ENCODE results near the gene CFAP92. TPM values are rescaled to one million over a fixed set of nuclear protein-coding genes. Genes with fewer than 3 reads are reported as not detected.

The CFAP92 gene
- total RNA-seq, 1 donor from 2014 or later = 8.7 TPM

GRCh38 chr3:129038121-129038855 is 44.4 kb upstream of the CFAP92 start:
- no peak for DNase-seq (ENCODE audit: low read depth, low spot score)

GRCh38 chr3:129037093-129037419 is 43.2 kb upstream of the CFAP92 start:
- Mint-ChIP-seq H3K27ac (ENCODE audit: unreplicated experiment) (no peak overlapping the region), H3K9me3 (no peaks in the 10 kb centered on the region)

More at GRCh38 chr3:129038121-129038855, 44.4 kb upstream of the CFAP92 start:
- H3K36me3 Mint-ChIP-seq (ENCODE audit: low read depth) = peaks cover 17% of the 10 kb centered on the region
- no peak for TF ChIP-seq CTCF (conservative IDR thresholded peaks at IDR 0.05)
- H3K27me3 Mint-ChIP-seq (ENCODE audit: low read depth) = no peaks in the 10 kb centered on the region
- H3K27ac Mint-ChIP-seq (ENCODE audit: unreplicated experiment) = no peak overlapping the region
- no peaks in the 10 kb centered on the region for H3K9me3 Mint-ChIP-seq
- H3K4me1 Mint-ChIP-seq = no peaks in the 10 kb centered on the region
- no peak overlapping the region for H3K4me3 Mint-ChIP-seq

GRCh38 chr3:129036222-129037092 is 42.6 kb upstream of the CFAP92 start:
- no peaks in the 10 kb centered on the region for H3K9me3 Mint-ChIP-seq
- no peak overlapping the region for H3K4me3 Mint-ChIP-seq
- no peaks in the 10 kb centered on the region for H3K4me1 Mint-ChIP-seq
- H3K36me3 Mint-ChIP-seq (ENCODE audit: low read depth) = peaks cover 6% of the 10 kb centered on the region
- no peak for DNase-seq (ENCODE audit: low read depth, low spot score)
- H3K27me3 Mint-ChIP-seq (ENCODE audit: low read depth) = no peaks in the 10 kb centered on the region
- H3K27ac Mint-ChIP-seq (ENCODE audit: unreplicated experiment) = no peak overlapping the region
- no peak for TF ChIP-seq CTCF (conservative IDR thresholded peaks at IDR 0.05)

More at GRCh38 chr3:129037093-129037419, 43.2 kb upstream of the CFAP92 start:
- Mint-ChIP-seq H3K4me3 (no peak overlapping the region), H3K36me3 (ENCODE audit: low read depth) (peaks cover 7% of the 10 kb centered on the region), H3K27me3 (ENCODE audit: low read depth) (no peaks in the 10 kb centered on the region), H3K4me1 (no peaks in the 10 kb centered on the region)
- TF ChIP-seq CTCF (conservative IDR thresholded peaks at IDR 0.05) = no peak
- no peak for DNase-seq (ENCODE audit: low read depth, low spot score)

- H3K4me1 Mint-ChIP-seq = no peaks in the 10 kb centered on the region
- no peak overlapping the region for H3K27ac Mint-ChIP-seq (ENCODE audit: unreplicated experiment)
- no peaks in the 10 kb centered on the region for H3K27me3 Mint-ChIP-seq (ENCODE audit: low read depth)
- no peak overlapping the region for H3K4me3 Mint-ChIP-seq
- H3K36me3 Mint-ChIP-seq (ENCODE audit: low read depth) = peaks cover 2% of the 10 kb centered on the region
- DNase-seq (ENCODE audit: low read depth, low spot score) = no peak
- no peaks in the 10 kb centered on the region for H3K9me3 Mint-ChIP-seq
- no peak for TF ChIP-seq CTCF (conservative IDR thresholded peaks at IDR 0.05)
Measured at GRCh38 chr3:129035360-129036221, 41.7 kb upstream of the CFAP92 start.

- no peak overlapping the region for H3K27ac Mint-ChIP-seq (ENCODE audit: unreplicated experiment)
- H3K36me3 Mint-ChIP-seq (ENCODE audit: low read depth) = no peaks in the 10 kb centered on the region
- no peaks in the 10 kb centered on the region for H3K4me1 Mint-ChIP-seq
- TF ChIP-seq CTCF (conservative IDR thresholded peaks at IDR 0.05) = no peak
- DNase-seq (ENCODE audit: low read depth, low spot score) = no peak
- no peak overlapping the region for H3K4me3 Mint-ChIP-seq
- no peaks in the 10 kb centered on the region for H3K9me3 Mint-ChIP-seq
- no peaks in the 10 kb centered on the region for H3K27me3 Mint-ChIP-seq (ENCODE audit: low read depth)
Measured at GRCh38 chr3:129034642-129035041, 40.8 kb upstream of the CFAP92 start.
